Activated CD8-positive, alpha-beta memory T cell treated with anti-CD3 and anti-CD28 coated beads, Interleukin-2, amount 10 ng/mL, durations not matched to agents 7 days and 5 days (primary cell): Measurements from ENCODE around the gene NEURL1B. TPM values are rescaled to one million over a fixed set of nuclear protein-coding genes. Genes with fewer than 3 reads are reported as not detected.

ENCODE experiments used
- ATAC-seq: fragments of 150-1000 bp; cut with Tn5 transposase; one replicate; pipeline ENCODE4 v1.10.0; 2021; ENCODE audit warnings: moderate library complexity
- CTCF ChIA-PET: fragments of 350-600 bp; sonication (Branson Sonifier 250); formaldehyde crosslinking; loops from one replicate; lab custom pipeline; 2021; ENCODE audit warnings: antibody characterized with exemption; lab: Charles Lee
- DNase-seq: peaks from one replicate; pipeline ENCODE4 v3.0.0-alpha.2; 2020
- H3K27ac Mint-ChIP-seq: one replicate; pipeline ENCODE4 v1.8.0; 2021; ENCODE audit warnings: mild to moderate bottlenecking, mixed read lengths
- H3K27me3 Mint-ChIP-seq: one replicate; pipeline ENCODE4 v1.8.0; 2021; ENCODE audit warnings: mixed read lengths
- H3K36me3 Mint-ChIP-seq: one replicate; pipeline ENCODE4 v1.8.0; 2021; ENCODE audit warnings: mild to moderate bottlenecking, mixed read lengths
- H3K4me1 Mint-ChIP-seq: one replicate; pipeline ENCODE4 v1.8.0; 2021; ENCODE audit warnings: mixed read lengths
- H3K4me3 Mint-ChIP-seq: one replicate; pipeline ENCODE4 v1.8.0; 2021; ENCODE audit warnings: mild to moderate bottlenecking, moderate library complexity, mixed read lengths
- H3K9me3 Mint-ChIP-seq: one replicate; pipeline ENCODE4 v1.8.0; 2022; ENCODE audit warnings: low read depth, mixed read lengths
- total RNA-seq, 2 experiments: library from RNA; stranded (reverse); gene quantifications; one replicate each; pipeline ENCODE4 v1.2.3, GENCODE V29; 2021

The NEURL1B gene
- total RNA-seq, 2 experiments from 2014 or later = 0.26 to 1.7 TPM

DNA sequence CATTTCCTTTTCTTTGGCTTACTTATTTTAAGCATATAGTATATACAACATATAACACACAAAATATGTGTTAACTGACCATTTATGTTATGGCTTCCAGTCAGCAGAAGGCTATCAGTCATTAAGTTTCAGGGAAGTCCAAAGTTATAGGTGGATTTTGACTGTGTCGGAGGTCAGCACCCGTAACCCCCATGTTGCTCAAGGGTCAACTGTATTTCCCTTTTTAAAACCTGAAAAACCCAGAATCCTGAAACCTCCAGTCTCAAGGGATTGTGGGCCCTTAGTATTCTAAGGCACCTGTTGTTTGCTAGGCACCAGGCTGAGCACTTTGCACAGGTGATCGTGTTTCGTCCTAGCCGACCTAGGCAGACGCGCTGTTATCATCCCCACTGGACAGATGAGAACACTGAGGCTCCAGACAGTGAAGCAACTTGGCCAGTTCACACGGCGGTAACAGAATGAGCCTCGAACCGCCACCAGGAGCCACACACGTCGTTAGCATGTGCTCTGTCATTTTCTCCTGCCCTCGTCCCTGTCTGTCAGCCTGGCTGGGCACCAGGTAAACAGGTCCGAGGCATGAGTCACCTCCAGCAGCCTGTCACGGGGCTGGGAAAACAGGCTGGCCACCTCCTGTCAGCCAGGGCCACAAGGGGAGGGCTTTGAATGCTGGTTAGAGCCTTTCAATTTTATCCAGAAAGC lies 90.1 kb downstream of the NEURL1B start:
- no peak for ATAC-seq
- H3K27ac Mint-ChIP-seq = no peak overlapping the region

GRCh38 chr5:172731680-172732074 lies 90.6 kb downstream of the NEURL1B start:
- H3K27ac Mint-ChIP-seq = no peak overlapping the region
- no peaks in the 10 kb centered on the region for H3K36me3 Mint-ChIP-seq
- H3K9me3 Mint-ChIP-seq = no peaks in the 10 kb centered on the region

More for the DNA sequence above, 90.1 kb downstream of the NEURL1B start:
- CTCF ChIA-PET = no interaction called here
- Mint-ChIP-seq H3K36me3 (no peaks in the 10 kb centered on the region), H3K4me3 (no peak overlapping the region), H3K4me1 (no peaks in the 10 kb centered on the region), H3K9me3 (no peaks in the 10 kb centered on the region), H3K27me3 (no peaks in the 10 kb centered on the region)
- DNase-seq = no peak

GRCh38 chr5:172732201-172732865 lies 91.3 kb downstream of the NEURL1B start:
- no peaks in the 10 kb centered on the region for H3K27me3 Mint-ChIP-seq
- H3K4me3 Mint-ChIP-seq = no peak overlapping the region
- no peaks in the 10 kb centered on the region for H3K9me3 Mint-ChIP-seq
- H3K4me1 Mint-ChIP-seq = no peaks in the 10 kb centered on the region
- ATAC-seq = no peak
- DNase-seq = no peak
- no peaks in the 10 kb centered on the region for H3K36me3 Mint-ChIP-seq
- CTCF ChIA-PET = interaction anchor here (2.5 kb wide), 1 partner anchor 18 kb away, joined by 9 read pairs; no protein-coding TSS in a partner anchor
- no peak overlapping the region for H3K27ac Mint-ChIP-seq

More at GRCh38 chr5:172731680-172732074, 90.6 kb downstream of the NEURL1B start:
- DNase-seq (no peak), ATAC-seq (no peak)
- no peaks in the 10 kb centered on the region for H3K27me3 Mint-ChIP-seq
- no peaks in the 10 kb centered on the region for H3K4me1 Mint-ChIP-seq
- no peak overlapping the region for H3K4me3 Mint-ChIP-seq
- CTCF ChIA-PET = interaction anchor here (2.5 kb wide), 1 partner anchor 17 kb away, joined by 9 read pairs; no protein-coding TSS in a partner anchor

DNA sequence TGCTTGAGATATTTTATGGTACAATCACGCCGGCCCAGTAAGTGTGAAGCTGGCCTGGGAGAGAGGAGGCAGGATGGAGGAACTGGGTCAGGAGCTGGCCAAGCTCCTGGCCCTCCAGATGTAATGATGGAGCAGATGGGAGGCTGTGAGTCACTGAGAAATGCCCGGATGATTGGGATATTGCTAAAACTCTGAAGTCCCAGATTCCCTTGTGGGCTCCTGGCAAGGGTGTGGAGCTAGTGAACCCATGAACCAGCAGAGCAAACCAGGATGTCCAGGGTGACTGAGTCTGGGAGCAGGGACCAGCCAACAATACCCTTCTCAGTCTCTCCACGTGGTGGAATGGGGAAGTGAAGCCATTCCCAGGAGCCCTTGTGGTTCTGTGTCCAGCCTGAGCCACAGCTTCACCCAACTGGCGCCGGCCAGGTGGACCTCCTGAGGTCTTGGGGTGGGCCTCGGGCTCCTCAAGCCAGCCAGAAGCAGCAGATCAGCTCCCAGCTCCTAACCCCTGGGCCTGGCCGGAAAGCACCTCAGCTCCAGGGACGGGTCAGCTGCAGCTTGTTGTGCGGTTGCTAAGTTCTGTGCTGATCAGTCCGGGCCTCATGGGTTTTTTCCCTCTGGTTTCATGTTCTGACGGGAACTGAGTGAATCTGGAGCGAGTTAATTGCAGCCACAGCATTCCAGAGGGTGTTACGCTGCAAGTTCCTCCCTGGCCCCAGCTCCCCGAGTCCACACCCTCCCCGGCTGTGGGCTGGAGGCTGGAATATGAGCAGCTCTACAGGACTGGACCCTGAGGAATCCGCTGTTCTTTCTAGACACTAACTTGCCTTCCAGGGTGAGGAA lies 92.3 kb downstream of the NEURL1B start:
- no peak overlapping the region for H3K4me3 Mint-ChIP-seq
- ATAC-seq (no peak), DNase-seq (no peak)
- H3K4me1 Mint-ChIP-seq = no peaks in the 10 kb centered on the region
- CTCF ChIA-PET = interaction anchor here (0.9 to 2.5 kb wide), 2 partner anchors 9 to 19 kb away, joined by 3 to 9 read pairs; no protein-coding TSS in a partner anchor
- no peaks in the 10 kb centered on the region for H3K36me3 Mint-ChIP-seq
- no peaks in the 10 kb centered on the region for H3K9me3 Mint-ChIP-seq
- H3K27ac Mint-ChIP-seq = no peak overlapping the region
- H3K27me3 Mint-ChIP-seq = no peaks in the 10 kb centered on the region

DNA sequence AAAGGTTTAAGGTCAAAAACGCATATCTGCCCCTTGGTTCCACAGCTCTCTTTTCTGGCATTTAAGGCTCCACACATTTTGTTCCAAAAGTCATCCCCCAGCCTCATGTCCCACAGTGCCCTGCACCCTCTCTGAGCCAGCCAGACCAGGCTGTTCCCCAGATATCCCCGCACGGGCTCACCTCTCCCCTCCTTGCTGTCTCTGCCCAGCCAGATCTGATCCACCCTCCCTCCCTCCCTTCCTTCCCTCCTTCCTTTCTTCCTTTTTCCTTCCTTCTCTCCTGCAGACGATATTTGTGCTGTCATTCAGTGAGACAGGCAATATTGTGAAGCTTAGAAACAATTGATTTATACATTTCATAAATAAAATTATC lies 92.9 kb downstream of the NEURL1B start:
- ATAC-seq (no peak), DNase-seq (no peak)
- Mint-ChIP-seq H3K27me3 (no peaks in the 10 kb centered on the region), H3K4me3 (no peak overlapping the region), H3K9me3 (no peaks in the 10 kb centered on the region), H3K36me3 (no peaks in the 10 kb centered on the region), H3K4me1 (no peaks in the 10 kb centered on the region), H3K27ac (no peak overlapping the region)
- CTCF ChIA-PET = interaction anchor here (2.5 kb wide), 1 partner anchor 19 kb away, joined by 9 read pairs; no protein-coding TSS in a partner anchor

- ATAC-seq = no peak
- Mint-ChIP-seq H3K4me1 (no peaks in the 10 kb centered on the region), H3K27me3 (no peaks in the 10 kb centered on the region), H3K27ac (no peak overlapping the region), H3K36me3 (no peaks in the 10 kb centered on the region), H3K4me3 (no peak overlapping the region), H3K9me3 (no peaks in the 10 kb centered on the region)
- CTCF ChIA-PET = no interaction called here
- no peak for DNase-seq
Measured at GRCh38 chr5:172735141-172735831, 94.2 kb downstream of the NEURL1B start.

DNA sequence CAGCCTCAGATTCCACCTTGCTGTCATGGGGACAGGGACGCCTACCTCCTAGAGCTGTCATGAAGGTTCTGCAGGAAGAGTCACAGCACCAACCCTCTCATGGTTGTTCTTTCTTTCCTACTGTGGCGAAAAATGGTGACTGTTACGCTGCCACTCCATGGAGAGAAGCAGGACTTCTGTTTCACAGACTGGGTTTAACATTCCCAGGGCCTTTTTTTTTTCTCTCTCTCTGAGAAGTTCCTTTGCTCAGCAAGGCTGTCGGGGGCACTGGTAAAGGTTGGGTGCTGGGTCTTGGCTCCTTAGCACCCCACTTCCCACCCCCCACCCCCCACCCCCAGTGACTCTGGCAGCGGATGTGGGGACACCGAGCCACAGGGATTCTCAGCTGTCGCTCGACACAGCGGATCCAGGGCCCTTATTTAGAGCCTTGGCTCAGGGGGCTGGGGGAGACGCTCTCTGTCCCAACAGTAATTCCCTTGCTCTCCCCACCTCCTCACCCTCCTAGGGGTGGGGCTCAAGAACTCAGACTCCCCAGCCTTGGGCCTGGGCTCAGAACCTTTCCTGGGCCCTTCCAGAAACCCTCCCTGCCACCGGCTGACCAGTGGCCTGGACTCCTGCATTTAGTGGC lies 95.6 kb downstream of the NEURL1B start:
- CTCF ChIA-PET = no interaction called here

GRCh38 chr5:172739375-172739774 lies 98.3 kb downstream of the NEURL1B start:
- DNase-seq (no peak), ATAC-seq (no peak)
- CTCF ChIA-PET = no interaction called here
- H3K4me1 Mint-ChIP-seq = peaks cover 4% of the 10 kb centered on the region
- H3K27me3 Mint-ChIP-seq = no peaks in the 10 kb centered on the region
- no peaks in the 10 kb centered on the region for H3K36me3 Mint-ChIP-seq
- H3K27ac Mint-ChIP-seq = no peak overlapping the region
- H3K9me3 Mint-ChIP-seq = no peaks in the 10 kb centered on the region
- H3K4me3 Mint-ChIP-seq = no peak overlapping the region

More for the DNA sequence above, 95.6 kb downstream of the NEURL1B start:
- no peaks in the 10 kb centered on the region for H3K36me3 Mint-ChIP-seq
- ATAC-seq = no peak
- no peak overlapping the region for H3K27ac Mint-ChIP-seq
- DNase-seq = no peak
- no peaks in the 10 kb centered on the region for H3K27me3 Mint-ChIP-seq
- peaks cover 2% of the 10 kb centered on the region for H3K4me1 Mint-ChIP-seq
- no peak overlapping the region for H3K4me3 Mint-ChIP-seq
- H3K9me3 Mint-ChIP-seq = no peaks in the 10 kb centered on the region

GRCh38 chr5:172740428-172741205 lies 99.6 kb downstream of the NEURL1B start:
- Mint-ChIP-seq H3K9me3 (no peaks in the 10 kb centered on the region), H3K4me1 (peaks cover 6% of the 10 kb centered on the region), H3K27me3 (no peaks in the 10 kb centered on the region), H3K4me3 (no peak overlapping the region), H3K27ac (no peak overlapping the region), H3K36me3 (no peaks in the 10 kb centered on the region)
- ATAC-seq (no peak), DNase-seq (no peak)
- CTCF ChIA-PET = interaction anchor here (1.4 kb wide), 1 partner anchor 192 kb away, joined by 4 read pairs; no protein-coding TSS in a partner anchor
